H7 (cell line): Measurements from ENCODE around the gene MRPL24. TPM values are rescaled to one million over a fixed set of nuclear protein-coding genes. Genes with fewer than 3 reads are reported as not detected.

Experiments
- DNase-seq: peaks from one replicate; pipeline ENCODE4 v3.0.0; 2012
- H3K27me3 ChIP-seq: 2 replicates; pipeline ENCODE4 v1.6.0; 2011; ENCODE audit warnings: mild to moderate bottlenecking, low read length; ENCODE audit not compliant: control insufficient read depth, insufficient read depth
- H3K36me3 ChIP-seq: replicated peaks from 2 replicates; pipeline ENCODE4 v1.5.1; 2011; ENCODE audit warnings: low read length; ENCODE audit not compliant: control insufficient read depth, insufficient read depth
- H3K4me3 ChIP-seq: 2 replicates; pipeline ENCODE4 v1.5.1; 2011; ENCODE audit warnings: low read depth, mild to moderate bottlenecking, control low read depth, low read length, moderate library complexity; ENCODE audit not compliant: insufficient read depth
- total RNA-seq: library from RNA; depleted of rRNA; stranded (reverse); fragments of >200 nt; shearing (Covaris generic); gene quantifications from 2 replicates; pipeline ENCODE4 v1.2.3, GENCODE V29; 2014

Gene MRPL24
- total RNA-seq, 1 experiment from 2014 or later = 105 TPM

DNA sequence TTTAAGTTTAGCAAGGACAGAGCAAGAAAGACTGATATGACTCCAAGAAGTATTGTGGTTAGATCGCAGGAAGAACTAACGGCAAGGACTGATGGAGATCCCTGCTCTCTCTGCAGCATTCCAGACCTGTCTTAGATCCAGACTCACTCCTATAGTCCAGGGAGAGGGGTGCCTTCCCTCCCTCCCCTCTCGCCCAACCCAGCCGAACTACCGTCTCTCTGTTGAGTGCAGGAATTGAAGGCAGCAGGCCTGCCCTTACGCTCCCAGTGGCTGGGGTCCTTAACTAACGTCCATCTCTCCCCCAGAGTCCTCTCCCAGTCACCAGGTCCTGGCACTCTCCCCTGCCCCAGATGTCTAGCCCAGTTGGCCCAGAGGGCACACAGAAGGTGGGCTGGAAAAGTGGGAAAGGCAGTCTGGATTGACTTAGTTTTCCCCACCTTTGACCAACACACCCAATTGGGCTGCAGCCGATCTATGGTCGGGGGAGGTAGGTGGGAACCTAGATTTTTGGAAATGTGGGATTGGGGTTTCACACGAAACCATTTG lies 36.6 kb downstream of the MRPL24 start:
- Histone ChIP-seq H3K27me3 (peaks cover 19% of the 10 kb centered on the region), H3K36me3 (peaks cover 7% of the 10 kb centered on the region), H3K4me3 (peak overlapping the region; percentile 80)
- DNase-seq = peak; percentile 69

- H3K4me3 ChIP-seq = peak overlapping the region; percentile 80
- H3K36me3 ChIP-seq = peaks cover 9% of the 10 kb centered on the region
- H3K27me3 ChIP-seq = peaks cover 19% of the 10 kb centered on the region
- DNase-seq = peak; percentile 70
Measured at GRCh38 chr1:156703741-156704140, 37.1 kb downstream of the MRPL24 start.

- Histone ChIP-seq H3K4me3 (peak overlapping the region; percentile 13; the same call in 1 of the 2 replicates), H3K36me3 (peaks cover 9% of the 10 kb centered on the region), H3K27me3 (peaks cover 19% of the 10 kb centered on the region)
- DNase-seq = peak; percentile 36
Measured at GRCh38 chr1:156703336-156703735, 37.6 kb downstream of the MRPL24 start.

- H3K4me3 ChIP-seq = no peak overlapping the region
- peak; percentile 30 for DNase-seq
- peaks cover 9% of the 10 kb centered on the region for H3K36me3 ChIP-seq
- H3K27me3 ChIP-seq = peaks cover 19% of the 10 kb centered on the region
Measured at GRCh38 chr1:156700736-156701531, 40.0 kb downstream of the MRPL24 start.

DNA sequence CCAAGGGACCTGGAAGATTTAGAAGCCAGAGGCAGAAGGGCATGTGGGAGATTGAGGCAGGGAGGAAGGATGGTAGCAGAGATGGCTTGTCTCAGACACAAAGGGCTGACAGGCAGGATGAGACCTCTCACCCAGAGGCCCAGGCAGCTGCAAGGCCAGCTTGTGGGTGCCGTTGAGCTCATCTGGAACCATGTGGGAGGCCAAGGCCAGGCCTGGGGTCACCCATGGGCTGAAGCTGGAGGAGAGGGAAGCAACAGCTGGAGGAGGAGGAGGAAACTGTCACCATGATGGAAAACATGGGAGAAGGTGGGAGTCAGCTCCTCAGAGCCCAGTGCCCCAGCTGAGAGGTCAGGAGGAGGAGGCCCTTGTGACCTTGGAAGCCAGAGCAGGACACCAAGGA lies 41.9 kb downstream of the MRPL24 start:
- H3K27me3 ChIP-seq = peaks cover 5% of the 10 kb centered on the region
- peaks cover 9% of the 10 kb centered on the region for H3K36me3 ChIP-seq
- no peak for DNase-seq
- no peak overlapping the region for H3K4me3 ChIP-seq

GRCh38 chr1:156697481-156697880 lies 43.4 kb downstream of the MRPL24 start:
- no peak for DNase-seq
- H3K36me3 ChIP-seq = peaks cover 9% of the 10 kb centered on the region
- H3K4me3 ChIP-seq = no peak overlapping the region
- no peaks in the 10 kb centered on the region for H3K27me3 ChIP-seq

DNA sequence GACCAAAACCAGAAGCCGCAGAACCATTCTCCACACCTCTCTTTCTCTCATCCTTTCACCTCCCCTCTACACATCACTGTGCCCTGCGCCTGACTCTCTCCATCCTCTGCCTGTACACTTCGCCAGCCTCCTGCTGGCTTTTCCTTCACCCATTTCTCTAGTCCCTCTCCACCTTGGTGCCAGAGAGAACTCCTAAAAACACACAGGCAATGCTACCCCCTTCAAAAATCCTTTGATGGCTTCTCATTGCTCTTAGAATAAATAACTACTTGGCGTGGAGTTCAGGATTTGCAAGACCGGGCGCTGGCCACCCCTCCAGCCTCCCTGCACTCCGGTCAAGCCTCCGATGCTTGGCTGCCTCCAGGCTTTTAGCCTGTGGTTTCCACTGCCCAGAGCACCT lies 44.1 kb downstream of the MRPL24 start:
- no peak overlapping the region for H3K4me3 ChIP-seq
- H3K36me3 ChIP-seq = peaks cover 9% of the 10 kb centered on the region
- DNase-seq = no peak
- no peaks in the 10 kb centered on the region for H3K27me3 ChIP-seq

- DNase-seq = peak; percentile 59
- H3K4me3 ChIP-seq = no peak overlapping the region
- H3K27me3 ChIP-seq = peaks cover 8% of the 10 kb centered on the region
- peaks cover 3% of the 10 kb centered on the region for H3K36me3 ChIP-seq
Measured at GRCh38 chr1:156694690-156694962, 46.3 kb downstream of the MRPL24 start.

DNA sequence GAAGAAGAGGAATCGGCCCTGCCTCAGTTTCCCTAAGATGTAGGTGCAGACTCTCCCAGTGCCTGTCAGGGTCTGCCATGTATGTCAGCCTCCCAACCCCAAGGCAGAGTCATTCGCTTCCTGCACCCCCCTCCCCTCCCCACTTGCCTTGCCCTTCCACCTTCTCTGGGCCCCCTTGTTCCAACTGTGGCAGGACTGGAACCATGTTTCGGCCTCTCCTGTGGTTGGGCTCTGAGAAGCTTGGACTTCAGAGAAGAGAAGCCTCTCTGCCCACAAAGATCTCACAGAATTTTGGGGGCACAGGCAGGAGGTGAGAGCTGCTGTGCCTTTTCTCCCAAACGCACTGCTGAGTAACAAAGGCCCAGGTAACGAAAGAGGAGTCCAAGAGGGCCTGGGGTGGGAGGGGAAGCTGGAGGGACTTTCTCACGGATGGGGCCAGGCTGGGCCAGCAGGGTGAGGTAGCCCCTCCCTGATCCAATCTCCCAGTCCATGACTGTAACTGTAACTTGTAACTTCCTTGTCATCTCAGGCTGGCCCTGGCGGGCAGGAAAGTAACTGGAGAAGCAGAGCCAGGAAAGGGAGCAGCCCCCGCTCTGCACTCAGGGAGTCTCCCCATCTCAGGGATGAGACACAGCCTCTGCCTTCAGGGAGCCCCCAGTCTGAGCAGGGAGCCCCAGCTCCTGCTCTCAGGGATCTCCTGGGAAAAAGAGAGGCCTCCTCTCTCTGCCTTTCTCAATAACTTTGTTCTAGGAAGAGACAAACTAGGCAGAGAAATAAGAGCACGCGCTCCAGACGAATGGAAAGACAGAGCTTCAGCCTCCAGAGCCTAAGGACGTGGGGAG lies 46.8 kb downstream of the MRPL24 start:
- DNase-seq = peak; percentile 73
- peaks cover under 1% of the 10 kb centered on the region for H3K36me3 ChIP-seq
- H3K4me3 ChIP-seq = no peak overlapping the region
- peaks cover 10% of the 10 kb centered on the region for H3K27me3 ChIP-seq

DNA sequence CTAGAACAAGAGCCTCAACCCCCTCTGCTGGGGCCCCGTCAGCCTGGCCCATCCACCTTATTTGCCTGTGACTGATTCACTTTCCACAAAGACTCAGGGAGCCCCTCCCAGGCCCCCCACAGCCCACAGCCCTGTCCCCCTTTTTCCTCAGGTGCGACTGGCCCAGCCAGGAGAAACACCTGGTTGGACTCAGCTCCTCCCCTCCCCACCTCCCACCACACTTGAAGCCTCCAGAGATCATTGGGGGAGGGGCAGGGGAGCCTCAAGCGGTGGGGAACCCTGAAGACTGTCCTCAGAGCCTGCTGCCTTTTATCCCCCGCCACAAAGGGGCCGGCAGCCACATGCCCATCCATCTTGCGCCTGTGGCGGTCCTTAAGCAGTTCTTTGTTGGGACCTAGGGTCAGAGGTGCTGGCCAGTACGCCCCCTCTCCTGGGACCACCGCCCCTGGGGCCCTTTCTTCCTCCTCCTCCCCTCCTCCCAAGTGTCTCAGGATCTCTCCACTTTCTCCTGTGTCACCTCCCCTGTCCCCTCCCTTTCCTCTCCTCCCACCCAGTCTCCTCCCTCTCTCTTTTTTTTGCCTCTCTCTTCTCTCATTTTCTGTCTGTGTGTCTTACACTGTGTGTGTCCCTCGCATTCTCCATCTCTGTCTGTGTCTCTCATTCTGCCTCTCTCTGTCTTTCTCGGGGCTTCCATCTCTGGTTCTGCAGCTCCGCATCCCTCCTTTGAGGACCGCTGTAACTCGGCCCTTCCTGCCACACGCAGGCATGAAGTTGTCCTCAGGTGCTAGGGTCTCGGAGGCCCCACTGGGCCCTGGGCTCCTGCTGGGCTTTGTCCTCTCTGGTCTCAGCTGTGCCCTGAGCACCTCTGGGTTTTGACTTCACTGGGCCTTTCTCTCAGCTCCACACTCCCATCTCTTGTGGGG lies 47.7 kb downstream of the MRPL24 start:
- peaks cover 10% of the 10 kb centered on the region for H3K27me3 ChIP-seq
- H3K4me3 ChIP-seq = peak overlapping the region; percentile 15
- DNase-seq = peak; percentile 97
- no peaks in the 10 kb centered on the region for H3K36me3 ChIP-seq

GRCh38 chr1:156692441-156692924 lies 48.4 kb downstream of the MRPL24 start:
- Histone ChIP-seq H3K4me3 (peak overlapping the region; percentile 12), H3K36me3 (no peaks in the 10 kb centered on the region), H3K27me3 (peaks cover 10% of the 10 kb centered on the region)
- peak; percentile 66 for DNase-seq

GRCh38 chr1:156691665-156692440 lies 49.0 kb downstream of the MRPL24 start:
- DNase-seq = peak; percentile 75
- Histone ChIP-seq H3K27me3 (peaks cover 10% of the 10 kb centered on the region), H3K36me3 (no peaks in the 10 kb centered on the region), H3K4me3 (0 out of 2 replicates have a peak overlapping the region, but pooled peaks have one; percentile 12)

DNA sequence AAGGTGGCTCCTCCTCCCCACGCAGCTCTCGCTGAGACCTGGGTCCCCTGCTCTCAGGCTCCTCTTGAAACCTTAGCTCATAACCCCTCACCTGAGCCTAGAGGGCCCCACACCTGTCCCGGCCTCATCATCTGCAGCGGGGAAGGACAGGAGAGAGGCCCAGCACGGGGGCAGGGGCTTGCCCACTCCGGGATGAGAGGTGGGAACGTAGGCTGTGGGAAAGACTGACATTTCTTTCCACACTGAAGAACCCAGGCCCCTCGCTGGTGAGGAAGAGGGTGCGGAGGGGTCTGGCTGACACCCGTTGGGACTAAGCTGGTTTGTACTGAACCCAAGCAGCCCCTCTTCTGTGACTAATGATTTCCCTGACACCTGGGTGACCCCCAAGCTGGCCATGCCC lies 49.7 kb downstream of the MRPL24 start:
- no peak for DNase-seq
- no peaks in the 10 kb centered on the region for H3K36me3 ChIP-seq
- H3K4me3 ChIP-seq = no peak overlapping the region
- peaks cover 10% of the 10 kb centered on the region for H3K27me3 ChIP-seq
